Gastroesophageal sphincter (tissue), 3 donors: ENCODE data around the gene SIK1.
"Not testable (repeated sequence)": the region's sequence is repeated elsewhere in the genome, so short reads cannot be mapped to it uniquely, and the experiment has no call there.

ENCODE experiments used
- CTCF ChIP-seq, 4 experiments: fragments of 200-600 bp in 2 of 4; fragments of 450-650 bp in 2 of 4; sonication (generic) in 1 of 4; IDR thresholded peaks; one replicate each; pipeline ENCODE4 v1.5.1; 2017 to 2019; ENCODE audit warnings: antibody characterized with exemption in 4 of 4, mild to moderate bottlenecking in 2 of 4, moderate library complexity in 2 of 4
- EP300 ChIP-seq: sonication (generic); formaldehyde crosslinking; IDR thresholded peaks from one replicate; pipeline ENCODE4 v1.6.1; 2017; ENCODE audit warnings: antibody characterized with exemption, mild to moderate bottlenecking
- POLR2A ChIP-seq, 2 donors: fragments of 450-650 bp; IDR thresholded peaks; one replicate each; pipeline ENCODE4 v1.6.1; 2017; ENCODE audit warnings: antibody characterized with exemption in 2 of 2, mild to moderate bottlenecking in 2 of 2, moderate library complexity in 1 of 2

- not testable (repeated sequence) for TF ChIP-seq POLR2A (IDR thresholded peaks at IDR 0.05); CTCF (IDR thresholded peaks at IDR 0.05); EP300
Measured at GRCh38 chr21:43458995-43459394, 32.1 kb upstream of the SIK1 start.
